ENCODE results near the gene NAE1.

DNA sequence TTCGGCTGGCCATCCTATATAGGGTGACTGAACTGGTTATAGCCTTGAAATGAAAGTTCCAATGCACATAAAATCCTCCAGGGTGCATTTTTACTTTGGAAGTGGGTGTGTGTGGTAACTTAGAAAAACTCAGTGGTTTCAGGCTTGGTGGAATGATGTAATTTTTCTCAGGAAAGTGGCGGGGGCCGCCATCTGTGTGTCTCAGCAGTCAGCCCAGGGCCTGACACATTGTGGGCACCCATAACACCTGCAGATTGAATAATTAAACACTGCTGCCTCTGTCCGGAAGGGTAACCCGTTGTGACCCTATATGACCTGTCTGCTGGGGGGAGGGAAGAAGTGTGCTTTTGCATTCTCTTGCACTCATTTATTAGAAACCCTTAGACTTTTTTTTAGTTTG, 47.3 kb upstream of the NAE1 start:
- no peak for TF ChIP-seq RAD21 (IDR thresholded peaks at IDR 0.05; ENCODE audit: low read depth)
- no peak for TF ChIP-seq CREB1 (IDR thresholded peaks at IDR 0.05; ENCODE audit: low read depth)
- no peak for TF ChIP-seq TAF1 (IDR thresholded peaks at IDR 0.05; ENCODE audit: low read depth)
- TF ChIP-seq TEAD4 (IDR thresholded peaks at IDR 0.05), result no peak
- TF ChIP-seq, protein P1, sequence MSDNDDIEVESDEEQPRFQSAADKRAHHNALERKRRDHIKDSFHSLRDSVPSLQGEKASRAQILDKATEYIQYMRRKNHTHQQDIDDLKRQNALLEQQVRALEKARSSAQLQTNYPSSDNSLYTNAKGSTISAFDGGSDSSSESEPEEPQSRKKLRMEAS (IDR thresholded peaks at IDR 0.05), result no peak
- TF ChIP-seq FOXM1 (IDR thresholded peaks at IDR 0.05; ENCODE audit: borderline replicate concordance, low read depth), result no peak
- TF ChIP-seq YY1 (IDR thresholded peaks at IDR 0.05; ENCODE audit: low read depth), result no peak
- TF ChIP-seq TCF12 (IDR thresholded peaks at IDR 0.05; ENCODE audit: low read depth), result no peak
- no peak for TF ChIP-seq EP300 (IDR thresholded peaks at IDR 0.05; ENCODE audit: borderline replicate concordance)
- TF ChIP-seq NFIC (IDR thresholded peaks at IDR 0.05), result no peak
- no peak for TF ChIP-seq EGR1 (IDR thresholded peaks at IDR 0.05)
- TF ChIP-seq CEBPB (IDR thresholded peaks at IDR 0.05), result no peak
- TF ChIP-seq, protein P2, sequence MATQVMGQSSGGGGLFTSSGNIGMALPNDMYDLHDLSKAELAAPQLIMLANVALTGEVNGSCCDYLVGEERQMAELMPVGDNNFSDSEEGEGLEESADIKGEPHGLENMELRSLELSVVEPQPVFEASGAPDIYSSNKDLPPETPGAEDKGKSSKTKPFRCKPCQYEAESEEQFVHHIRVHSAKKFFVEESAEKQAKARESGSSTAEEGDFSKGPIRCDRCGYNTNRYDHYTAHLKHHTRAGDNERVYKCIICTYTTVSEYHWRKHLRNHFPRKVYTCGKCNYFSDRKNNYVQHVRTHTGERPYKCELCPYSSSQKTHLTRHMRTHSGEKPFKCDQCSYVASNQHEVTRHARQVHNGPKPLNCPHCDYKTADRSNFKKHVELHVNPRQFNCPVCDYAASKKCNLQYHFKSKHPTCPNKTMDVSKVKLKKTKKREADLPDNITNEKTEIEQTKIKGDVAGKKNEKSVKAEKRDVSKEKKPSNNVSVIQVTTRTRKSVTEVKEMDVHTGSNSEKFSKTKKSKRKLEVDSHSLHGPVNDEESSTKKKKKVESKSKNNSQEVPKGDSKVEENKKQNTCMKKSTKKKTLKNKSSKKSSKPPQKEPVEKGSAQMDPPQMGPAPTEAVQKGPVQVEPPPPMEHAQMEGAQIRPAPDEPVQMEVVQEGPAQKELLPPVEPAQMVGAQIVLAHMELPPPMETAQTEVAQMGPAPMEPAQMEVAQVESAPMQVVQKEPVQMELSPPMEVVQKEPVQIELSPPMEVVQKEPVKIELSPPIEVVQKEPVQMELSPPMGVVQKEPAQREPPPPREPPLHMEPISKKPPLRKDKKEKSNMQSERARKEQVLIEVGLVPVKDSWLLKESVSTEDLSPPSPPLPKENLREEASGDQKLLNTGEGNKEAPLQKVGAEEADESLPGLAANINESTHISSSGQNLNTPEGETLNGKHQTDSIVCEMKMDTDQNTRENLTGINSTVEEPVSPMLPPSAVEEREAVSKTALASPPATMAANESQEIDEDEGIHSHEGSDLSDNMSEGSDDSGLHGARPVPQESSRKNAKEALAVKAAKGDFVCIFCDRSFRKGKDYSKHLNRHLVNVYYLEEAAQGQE (IDR thresholded peaks at IDR 0.05; ENCODE audit: low read depth), result no peak
- TF ChIP-seq, protein P3, sequence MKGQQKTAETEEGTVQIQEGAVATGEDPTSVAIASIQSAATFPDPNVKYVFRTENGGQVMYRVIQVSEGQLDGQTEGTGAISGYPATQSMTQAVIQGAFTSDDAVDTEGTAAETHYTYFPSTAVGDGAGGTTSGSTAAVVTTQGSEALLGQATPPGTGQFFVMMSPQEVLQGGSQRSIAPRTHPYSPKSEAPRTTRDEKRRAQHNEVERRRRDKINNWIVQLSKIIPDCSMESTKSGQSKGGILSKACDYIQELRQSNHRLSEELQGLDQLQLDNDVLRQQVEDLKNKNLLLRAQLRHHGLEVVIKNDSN (IDR thresholded peaks at IDR 0.05), result no peak

Data from Ishikawa (cell line).